ENCODE measurements around the gene HBP1. TPM values are rescaled to one million over a fixed set of nuclear protein-coding genes. Genes with fewer than 3 reads are reported as not detected.
A peak's percentile ranks its signal among the peaks of the same experiment; 100 is the strongest.

Gene HBP1
- total and polyA plus RNA-seq, 3 experiments from 2014 or later: 17.2 to 52.3 (median 17.6) TPM

GRCh38 chr7:107194052-107194451, 25.2 kb downstream of the HBP1 start:
- Histone ChIP-seq H3K27ac (ENCODE audit: low read depth, low read length) (no peak overlapping the region), H3K27me3 (ENCODE audit: insufficient read depth, low read length, poor library complexity, severe bottlenecking) (no peaks in the 10 kb centered on the region), H3K36me3 (ENCODE audit: insufficient read depth, low read length) (peaks cover 62% of the 10 kb centered on the region), H3K4me3 (ENCODE audit: low read length) (no peak overlapping the region), H3K4me1 (ENCODE audit: insufficient read depth, low read length) (no peaks in the 10 kb centered on the region), H3K9me3 (ENCODE audit: low read length) (no peaks in the 10 kb centered on the region)
- DNase-seq: no peak
- Mint-ChIP-seq H3K27ac (peak overlapping the region in 3 of 8 donors; percentile 6 to 62 (median 26)), H3K27me3 (no peaks in the 10 kb centered on the region), H3K4me3 (no peak overlapping the region), H3K4me1 (peaks cover 4 to 21% (median 8%) of the 10 kb centered on the region in 3 donors), H3K9me3 (no peaks in the 10 kb centered on the region), H3K36me3 (peaks cover 0 to 86% (median 27%) of the 10 kb centered on the region in 3 donors)
- ChIA-PET POLR2A (interaction anchor here (0.5 kb wide), 1 partner anchor 22 kb away, joined by 4 read pairs; no protein-coding TSS in a partner anchor), CTCF (interaction anchor here (1.0 to 1.1 kb wide), 2 partner anchors 12 to 25 kb away, joined by 3 to 5 read pairs; partner anchors contain the start of gene HBP1)

DNA sequence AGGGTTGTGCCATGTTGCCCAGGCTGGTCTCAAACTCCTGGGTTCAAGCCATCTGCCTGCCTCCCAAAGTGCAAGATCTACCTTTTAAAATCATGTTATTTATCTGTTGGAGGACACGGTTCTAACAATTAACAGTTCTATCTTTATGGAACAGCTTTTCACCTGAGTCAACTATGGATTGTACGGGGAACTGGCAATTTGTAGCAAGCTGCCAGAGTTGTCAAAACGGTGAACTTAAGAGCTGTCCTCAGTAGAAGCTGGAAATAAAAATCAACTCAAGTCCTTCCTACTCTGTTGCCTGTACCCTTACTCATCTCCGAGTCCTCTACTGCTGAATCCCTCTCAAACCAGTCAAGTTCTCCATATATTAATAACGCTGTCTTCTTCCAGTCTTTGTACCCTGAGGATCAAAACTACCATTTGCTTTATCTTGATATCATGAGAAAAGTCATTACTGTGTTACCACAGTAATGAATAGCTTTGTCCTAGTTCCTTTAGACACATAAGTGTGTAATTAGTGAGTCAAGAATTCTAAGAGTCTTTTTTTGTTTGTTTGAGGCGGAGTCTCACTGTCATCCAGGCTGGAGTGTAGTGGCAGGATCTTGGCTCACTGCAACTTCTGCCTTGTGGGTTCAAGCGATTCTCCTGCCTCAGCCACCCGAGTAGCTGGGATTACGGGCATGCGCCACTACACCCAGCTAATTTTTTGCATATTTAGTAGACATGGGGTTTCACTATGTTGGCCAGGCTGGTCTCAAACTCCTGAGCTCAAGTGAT, 28.2 kb downstream of the HBP1 start:
- no peaks in the 10 kb centered on the region for H3K27me3 ChIP-seq (ENCODE audit: insufficient read depth, low read length, poor library complexity, severe bottlenecking)
- no peak for DNase-seq
- H3K27ac ChIP-seq (ENCODE audit: low read depth, low read length): no peak overlapping the region
- H3K4me1 ChIP-seq (ENCODE audit: insufficient read depth, low read length): no peaks in the 10 kb centered on the region
- H3K9me3 ChIP-seq (ENCODE audit: low read length): no peaks in the 10 kb centered on the region
- H3K9me3 Mint-ChIP-seq: no peaks in the 10 kb centered on the region
- H3K36me3 Mint-ChIP-seq: peaks cover 0 to 89% (median 28%) of the 10 kb centered on the region in 3 donors
- no peak overlapping the region for H3K4me3 ChIP-seq (ENCODE audit: low read length)
- POLR2A ChIA-PET: no interaction called here
- peaks cover 4 to 18% (median 8%) of the 10 kb centered on the region in 3 donors for H3K4me1 Mint-ChIP-seq
- H3K27ac Mint-ChIP-seq: peak overlapping the region in 3 of 8 donors; percentile 5 to 59 (median 12)
- no peak overlapping the region for H3K4me3 Mint-ChIP-seq
- H3K27me3 Mint-ChIP-seq: no peaks in the 10 kb centered on the region
- H3K36me3 ChIP-seq (ENCODE audit: insufficient read depth, low read length): peaks cover 64% of the 10 kb centered on the region
- CTCF ChIA-PET: interaction anchor here (1.0 to 1.3 kb wide), 3 partner anchors 10 to 29 kb away, joined by 3 read pairs; no protein-coding TSS in a partner anchor

GRCh38 chr7:107201795-107202450, 33.1 kb downstream of the HBP1 start:
- peaks cover 54% of the 10 kb centered on the region for H3K36me3 ChIP-seq (ENCODE audit: insufficient read depth, low read length)
- H3K27me3 ChIP-seq (ENCODE audit: insufficient read depth, low read length, poor library complexity, severe bottlenecking): no peaks in the 10 kb centered on the region
- H3K4me1 Mint-ChIP-seq: peaks cover 2 to 3% (median 2%) of the 10 kb centered on the region in 3 donors
- H3K4me1 ChIP-seq (ENCODE audit: insufficient read depth, low read length): no peaks in the 10 kb centered on the region
- H3K27ac Mint-ChIP-seq: peak overlapping the region in 3 of 8 donors; percentile 5 to 36 (median 22)
- no peaks in the 10 kb centered on the region for H3K9me3 Mint-ChIP-seq
- CTCF ChIA-PET: interaction anchor here (1.1 to 1.2 kb wide), 3 partner anchors 10 to 55 kb away, joined by 3 read pairs; no protein-coding TSS in a partner anchor
- POLR2A ChIA-PET: interaction anchor here (0.6 kb wide), 1 partner anchor 52 kb away, joined by 3 read pairs; no protein-coding TSS in a partner anchor
- H3K27me3 Mint-ChIP-seq: no peaks in the 10 kb centered on the region
- H3K9me3 ChIP-seq (ENCODE audit: low read length): no peaks in the 10 kb centered on the region
- peak in 1 of 5 donors; percentile 8 for DNase-seq
- H3K4me3 Mint-ChIP-seq: no peak overlapping the region
- H3K36me3 Mint-ChIP-seq: peaks cover 5 to 94% (median 27%) of the 10 kb centered on the region in 3 donors
- no peak overlapping the region for H3K4me3 ChIP-seq (ENCODE audit: low read length)
- no peak overlapping the region for H3K27ac ChIP-seq (ENCODE audit: low read depth, low read length)

DNA sequence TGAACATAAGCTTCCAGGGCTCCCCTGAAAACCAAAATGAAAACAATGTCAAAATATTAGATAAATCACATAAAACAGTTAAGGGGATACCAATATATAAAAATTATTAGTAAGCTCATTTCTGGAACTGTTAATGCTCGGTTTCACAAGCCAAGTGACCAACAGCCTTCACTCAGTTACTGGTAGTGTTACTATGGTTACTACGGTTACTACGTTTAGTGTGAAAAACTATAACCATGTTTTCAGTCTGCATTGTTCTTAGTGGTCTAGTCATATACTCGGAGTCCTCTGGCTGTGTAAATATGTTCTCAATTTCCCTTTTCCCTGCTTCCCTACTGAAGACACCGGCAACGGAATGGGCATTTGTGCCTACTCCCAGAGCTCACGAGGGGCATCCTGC, 34.8 kb downstream of the HBP1 start:
- peaks cover 52% of the 10 kb centered on the region for H3K36me3 ChIP-seq (ENCODE audit: insufficient read depth, low read length)
- H3K27ac Mint-ChIP-seq: peak overlapping the region in 3 of 8 donors; percentile 20 to 51 (median 21)
- no peaks in the 10 kb centered on the region for H3K27me3 Mint-ChIP-seq
- no peak for DNase-seq
- H3K36me3 Mint-ChIP-seq: peaks cover 5 to 94% (median 23%) of the 10 kb centered on the region in 3 donors
- POLR2A ChIA-PET: no interaction called here
- H3K4me1 Mint-ChIP-seq: peaks cover 0 to 2% (median 0%) of the 10 kb centered on the region in 3 donors
- no peaks in the 10 kb centered on the region for H3K9me3 ChIP-seq (ENCODE audit: low read length)
- H3K27me3 ChIP-seq (ENCODE audit: insufficient read depth, low read length, poor library complexity, severe bottlenecking): no peaks in the 10 kb centered on the region
- no peaks in the 10 kb centered on the region for H3K9me3 Mint-ChIP-seq
- H3K4me1 ChIP-seq (ENCODE audit: insufficient read depth, low read length): no peaks in the 10 kb centered on the region
- H3K4me3 Mint-ChIP-seq: no peak overlapping the region
- CTCF ChIA-PET: interaction anchor here (1.2 kb wide), 1 partner anchor 11 kb away, joined by 3 read pairs; no protein-coding TSS in a partner anchor
- no peak overlapping the region for H3K4me3 ChIP-seq (ENCODE audit: low read length)
- H3K27ac ChIP-seq (ENCODE audit: low read depth, low read length): no peak overlapping the region

GRCh38 chr7:107206136-107206535, 37.3 kb downstream of the HBP1 start:
- Histone ChIP-seq H3K4me1 (ENCODE audit: insufficient read depth, low read length) (no peaks in the 10 kb centered on the region), H3K36me3 (ENCODE audit: insufficient read depth, low read length) (peaks cover 28% of the 10 kb centered on the region), H3K27me3 (ENCODE audit: insufficient read depth, low read length, poor library complexity, severe bottlenecking) (no peaks in the 10 kb centered on the region), H3K4me3 (ENCODE audit: low read length) (no peak overlapping the region), H3K9me3 (ENCODE audit: low read length) (no peaks in the 10 kb centered on the region), H3K27ac (ENCODE audit: low read depth, low read length) (no peak overlapping the region)
- H3K4me1 Mint-ChIP-seq: peaks cover 0 to 2% (median 0%) of the 10 kb centered on the region in 3 donors
- peak overlapping the region in 1 of 8 donors; percentile 74 for H3K27ac Mint-ChIP-seq
- no peak overlapping the region for H3K4me3 Mint-ChIP-seq
- no peaks in the 10 kb centered on the region for H3K9me3 Mint-ChIP-seq
- POLR2A ChIA-PET: no interaction called here
- DNase-seq: no peak
- CTCF ChIA-PET: interaction anchor here (0.6 to 2.3 kb wide), 4 partner anchors 9 to 469 kb away, joined by 3 to 5 read pairs (median 4); no protein-coding TSS in a partner anchor
- H3K27me3 Mint-ChIP-seq: no peaks in the 10 kb centered on the region
- peaks cover 15 to 94% (median 24%) of the 10 kb centered on the region in 3 donors for H3K36me3 Mint-ChIP-seq

GRCh38 chr7:107206706-107207105, 37.9 kb downstream of the HBP1 start:
- H3K9me3 ChIP-seq (ENCODE audit: low read length): no peaks in the 10 kb centered on the region
- H3K27me3 Mint-ChIP-seq: no peaks in the 10 kb centered on the region
- H3K36me3 ChIP-seq (ENCODE audit: insufficient read depth, low read length): peaks cover 23% of the 10 kb centered on the region
- no peak overlapping the region for H3K4me3 Mint-ChIP-seq
- H3K9me3 Mint-ChIP-seq: no peaks in the 10 kb centered on the region
- CTCF ChIA-PET: interaction anchor here (0.6 to 2.3 kb wide), 3 partner anchors 9 to 468 kb away, joined by 3 to 5 read pairs (median 4); no protein-coding TSS in a partner anchor
- DNase-seq: no peak
- no peaks in the 10 kb centered on the region for H3K27me3 ChIP-seq (ENCODE audit: insufficient read depth, low read length, poor library complexity, severe bottlenecking)
- peaks cover 15 to 93% (median 24%) of the 10 kb centered on the region in 3 donors for H3K36me3 Mint-ChIP-seq
- H3K4me1 ChIP-seq (ENCODE audit: insufficient read depth, low read length): no peaks in the 10 kb centered on the region
- no peak overlapping the region for H3K27ac ChIP-seq (ENCODE audit: low read depth, low read length)
- H3K27ac Mint-ChIP-seq: peak overlapping the region in 2 of 8 donors; percentile 56 to 74
- H3K4me3 ChIP-seq (ENCODE audit: low read length): no peak overlapping the region
- POLR2A ChIA-PET: no interaction called here
- peaks cover 0 to 2% (median 0%) of the 10 kb centered on the region in 3 donors for H3K4me1 Mint-ChIP-seq

DNA sequence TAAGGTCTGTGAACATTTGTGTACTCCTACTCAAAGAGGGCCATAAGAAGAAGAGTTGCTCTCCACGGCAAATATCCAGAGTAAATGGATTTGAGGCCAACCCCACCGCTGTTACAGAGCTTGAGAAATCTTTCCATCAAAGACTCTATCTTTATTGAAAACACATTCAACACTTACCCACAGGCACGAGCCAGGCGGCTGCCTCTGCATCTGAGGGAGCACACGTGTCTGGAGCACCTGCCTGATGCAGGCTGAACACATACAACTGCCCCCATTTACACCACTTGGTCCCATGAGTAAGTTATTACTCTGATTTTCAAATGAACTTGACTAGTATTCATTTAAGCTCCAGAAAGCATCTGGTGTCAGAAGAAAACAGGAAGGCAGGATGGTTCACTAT, 38.7 kb downstream of the HBP1 start:
- CTCF ChIA-PET: interaction anchor here (2.3 kb wide), 1 partner anchor 10 kb away, joined by 5 read pairs; no protein-coding TSS in a partner anchor
- peak overlapping the region in 4 of 8 donors; percentile 30 to 66 (median 50) for H3K27ac Mint-ChIP-seq
- POLR2A ChIA-PET: no interaction called here

More for the DNA sequence above, 38.7 kb downstream of the HBP1 start:
- Mint-ChIP-seq H3K36me3 (peaks cover 16 to 89% (median 22%) of the 10 kb centered on the region in 3 donors), H3K4me3 (no peak overlapping the region), H3K27me3 (no peaks in the 10 kb centered on the region), H3K4me1 (peaks cover 0 to under 1% (median 0%) of the 10 kb centered on the region in 3 donors), H3K9me3 (no peaks in the 10 kb centered on the region)
- Histone ChIP-seq H3K4me1 (ENCODE audit: insufficient read depth, low read length) (no peaks in the 10 kb centered on the region), H3K4me3 (ENCODE audit: low read length) (no peak overlapping the region), H3K27ac (ENCODE audit: low read depth, low read length) (no peak overlapping the region), H3K9me3 (ENCODE audit: low read length) (no peaks in the 10 kb centered on the region), H3K36me3 (ENCODE audit: insufficient read depth, low read length) (peaks cover 18% of the 10 kb centered on the region), H3K27me3 (ENCODE audit: insufficient read depth, low read length, poor library complexity, severe bottlenecking) (no peaks in the 10 kb centered on the region)
- DNase-seq: no peak
